Measurements from ENCODE around the gene PITPNM1. TPM values are rescaled to one million over a fixed set of nuclear protein-coding genes. Genes with fewer than 3 reads are reported as not detected.
"Not testable (repeated sequence)": the region's sequence is repeated elsewhere in the genome, so short reads cannot be mapped to it uniquely, and the experiment has no call there.

PITPNM1 gene
- total RNA-seq, 1 donor from 2014 or later = 50.8 TPM

DNA sequence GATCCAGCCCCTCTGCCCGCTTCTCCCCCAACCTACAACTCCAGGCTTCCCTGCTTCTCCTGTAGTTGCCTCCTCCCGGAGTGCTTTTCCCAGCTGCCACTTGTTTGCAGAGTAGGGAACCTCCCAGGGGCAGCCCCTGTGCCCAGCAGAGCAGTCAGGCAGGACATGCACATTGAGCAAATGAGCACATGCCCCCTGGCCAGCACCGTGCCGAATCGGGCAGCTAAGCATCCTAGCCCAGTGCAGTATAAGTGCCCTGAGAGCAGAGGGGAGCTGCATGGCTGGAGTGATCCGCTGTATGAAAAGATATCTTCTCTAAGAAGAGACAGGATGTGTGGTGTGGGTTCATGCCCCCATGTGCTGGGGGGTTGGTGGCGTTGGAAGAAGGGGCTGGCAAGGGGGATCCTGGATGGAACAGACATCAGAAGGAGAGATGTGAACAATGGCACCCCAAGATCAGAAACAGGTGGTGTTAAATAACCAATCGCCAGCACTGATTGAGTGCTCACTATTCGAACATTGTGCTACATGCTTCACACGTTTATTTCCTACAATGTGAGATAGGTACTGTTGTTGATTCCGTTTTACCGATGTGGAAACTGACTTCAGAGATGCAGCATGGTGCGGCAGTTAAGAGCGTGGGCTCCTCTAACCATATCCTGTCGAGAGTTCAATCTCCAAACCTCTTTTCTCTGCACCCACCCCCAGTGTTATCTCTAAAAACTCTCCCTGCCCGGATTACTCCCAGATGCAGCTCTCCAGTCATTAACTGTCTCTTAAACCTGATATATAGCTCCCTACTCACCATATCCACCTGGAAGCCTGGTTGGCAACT lies 21.1 kb downstream of the PITPNM1 start:
- Histone ChIP-seq H3K36me3 (ENCODE audit: control insufficient read depth, insufficient read depth, low read length) (no peaks in the 10 kb centered on the region), H3K27me3 (ENCODE audit: control insufficient read depth, insufficient read depth, low read length) (no peaks in the 10 kb centered on the region), H3K4me3 (ENCODE audit: low read depth, low read length) (no peak overlapping the region)
- no peak for DNase-seq (ENCODE audit: low read depth)
- TF ChIP-seq, protein P1, sequence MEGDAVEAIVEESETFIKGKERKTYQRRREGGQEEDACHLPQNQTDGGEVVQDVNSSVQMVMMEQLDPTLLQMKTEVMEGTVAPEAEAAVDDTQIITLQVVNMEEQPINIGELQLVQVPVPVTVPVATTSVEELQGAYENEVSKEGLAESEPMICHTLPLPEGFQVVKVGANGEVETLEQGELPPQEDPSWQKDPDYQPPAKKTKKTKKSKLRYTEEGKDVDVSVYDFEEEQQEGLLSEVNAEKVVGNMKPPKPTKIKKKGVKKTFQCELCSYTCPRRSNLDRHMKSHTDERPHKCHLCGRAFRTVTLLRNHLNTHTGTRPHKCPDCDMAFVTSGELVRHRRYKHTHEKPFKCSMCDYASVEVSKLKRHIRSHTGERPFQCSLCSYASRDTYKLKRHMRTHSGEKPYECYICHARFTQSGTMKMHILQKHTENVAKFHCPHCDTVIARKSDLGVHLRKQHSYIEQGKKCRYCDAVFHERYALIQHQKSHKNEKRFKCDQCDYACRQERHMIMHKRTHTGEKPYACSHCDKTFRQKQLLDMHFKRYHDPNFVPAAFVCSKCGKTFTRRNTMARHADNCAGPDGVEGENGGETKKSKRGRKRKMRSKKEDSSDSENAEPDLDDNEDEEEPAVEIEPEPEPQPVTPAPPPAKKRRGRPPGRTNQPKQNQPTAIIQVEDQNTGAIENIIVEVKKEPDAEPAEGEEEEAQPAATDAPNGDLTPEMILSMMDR (IDR thresholded peaks at IDR 0.05; ENCODE audit: insufficient read depth, low read length, poor library complexity, severe bottlenecking) = no peak

GRCh38 chr11:67482827-67483798 lies 22.1 kb downstream of the PITPNM1 start, which contains the start of gene AIP:
TSS of gene AIP (plus strand) at chr11:67483026. CDS start at chr11:67483159, 133 bp downstream.
- Histone ChIP-seq H3K36me3 (ENCODE audit: control insufficient read depth, insufficient read depth, low read length) (no peaks in the 10 kb centered on the region), H3K4me3 (ENCODE audit: low read depth, low read length) (peak within 1 kb of the TSS; percentile 59), H3K27me3 (ENCODE audit: control insufficient read depth, insufficient read depth, low read length) (no peaks in the 10 kb centered on the region)
- peak; percentile 83 for DNase-seq (ENCODE audit: low read depth)
- TF ChIP-seq, protein P1 (IDR thresholded peaks at IDR 0.05; ENCODE audit: insufficient read depth, low read length, poor library complexity, severe bottlenecking) = no peak

GRCh38 chr11:67482275-67482826 lies 22.8 kb downstream of the PITPNM1 start:
- no peaks in the 10 kb centered on the region for H3K36me3 ChIP-seq (ENCODE audit: control insufficient read depth, insufficient read depth, low read length)
- DNase-seq (ENCODE audit: low read depth) = no peak
- no peaks in the 10 kb centered on the region for H3K27me3 ChIP-seq (ENCODE audit: control insufficient read depth, insufficient read depth, low read length)
- peak overlapping the region; percentile 59 for H3K4me3 ChIP-seq (ENCODE audit: low read depth, low read length)
- TF ChIP-seq, protein P1 (IDR thresholded peaks at IDR 0.05; ENCODE audit: insufficient read depth, low read length, poor library complexity, severe bottlenecking) = no peak

DNA sequence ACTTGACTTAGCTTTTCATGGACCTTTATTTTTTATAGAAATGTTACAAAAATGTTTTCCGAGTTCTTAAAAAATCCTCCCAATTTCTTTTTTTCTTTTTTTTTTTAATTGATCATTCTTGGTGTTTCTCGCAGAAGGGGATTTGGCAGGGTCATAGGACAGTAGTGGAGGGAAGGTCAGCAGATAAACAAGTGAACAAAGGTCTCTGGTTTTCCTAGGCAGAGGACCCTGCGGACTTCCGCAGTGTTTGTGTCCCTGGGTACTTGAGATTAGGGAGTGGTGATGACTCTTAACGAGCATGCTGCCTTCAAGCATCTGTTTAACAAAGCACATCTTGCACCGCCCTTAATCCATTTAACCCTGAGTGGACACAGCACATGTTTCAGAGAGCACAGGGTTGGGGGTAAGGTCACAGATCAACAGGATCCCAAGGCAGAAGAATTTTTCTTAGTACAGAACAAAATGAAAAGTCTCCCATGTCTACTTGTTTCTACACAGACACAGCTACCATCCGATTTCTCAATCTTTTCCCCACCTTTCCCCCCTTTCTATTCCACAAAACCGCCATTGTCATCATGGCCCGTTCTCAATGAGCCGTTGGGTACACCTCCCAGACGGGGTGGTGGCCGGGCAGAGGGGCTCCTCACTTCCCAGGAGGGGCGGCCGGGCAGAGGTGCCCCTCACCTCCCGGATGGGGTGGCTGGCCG lies 27.7 kb downstream of the PITPNM1 start:
- DNase-seq (ENCODE audit: low read depth); H3K4me3 ChIP-seq (ENCODE audit: low read depth, low read length); H3K36me3 ChIP-seq (ENCODE audit: control insufficient read depth, insufficient read depth, low read length); H3K27me3 ChIP-seq (ENCODE audit: control insufficient read depth, insufficient read depth, low read length): not testable (repeated sequence)

DNA sequence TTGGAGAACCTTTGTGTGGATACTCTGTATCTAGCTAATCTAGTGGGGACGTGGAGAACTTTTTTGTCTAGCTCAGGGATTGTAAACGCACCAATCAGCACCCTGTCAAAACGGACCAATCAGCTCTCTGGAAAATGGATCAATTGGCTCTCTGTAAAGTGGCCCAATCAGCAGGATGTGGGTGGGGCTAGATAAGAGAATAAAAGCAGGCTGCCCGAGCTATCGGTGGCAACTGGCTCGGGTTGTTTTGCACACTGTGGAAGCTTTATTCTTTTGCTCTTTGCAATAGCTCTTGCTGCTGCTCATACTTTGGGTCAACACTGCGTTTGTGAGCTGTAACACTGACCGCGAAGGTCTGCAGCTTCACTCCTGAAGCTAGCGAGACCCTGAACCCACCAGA lies 28.5 kb downstream of the PITPNM1 start:
- DNase-seq (ENCODE audit: low read depth); H3K4me3 ChIP-seq (ENCODE audit: low read depth, low read length); H3K27me3 ChIP-seq (ENCODE audit: control insufficient read depth, insufficient read depth, low read length); H3K36me3 ChIP-seq (ENCODE audit: control insufficient read depth, insufficient read depth, low read length): not testable (repeated sequence)

GRCh38 chr11:67472882-67473281 lies 32.3 kb downstream of the PITPNM1 start:
- TF ChIP-seq, protein P1 (IDR thresholded peaks at IDR 0.05; ENCODE audit: insufficient read depth, low read length, poor library complexity, severe bottlenecking) = no peak
- H3K27me3 ChIP-seq (ENCODE audit: control insufficient read depth, insufficient read depth, low read length) = no peaks in the 10 kb centered on the region
- H3K4me3 ChIP-seq (ENCODE audit: low read depth, low read length) = no peak overlapping the region
- DNase-seq (ENCODE audit: low read depth) = no peak
- no peaks in the 10 kb centered on the region for H3K36me3 ChIP-seq (ENCODE audit: control insufficient read depth, insufficient read depth, low read length)

Data from kidney epithelial cell (primary cell).